Measurements from ENCODE around the gene CDK19.

Gene CDK19

GRCh38 chr6:110658631-110659211 lies 156.5 kb downstream of the CDK19 start:
- DNase-seq (ENCODE audit: low read depth): no peak

- no peak for DNase-seq (ENCODE audit: low read depth)
Measured at GRCh38 chr6:110656492-110656891, 158.8 kb downstream of the CDK19 start.

GRCh38 chr6:110655821-110656220 lies 159.4 kb downstream of the CDK19 start:
- DNase-seq (ENCODE audit: low read depth): no peak

- no peak for DNase-seq (ENCODE audit: low read depth)
Measured at GRCh38 chr6:110654096-110654820, 161.0 kb downstream of the CDK19 start.

- DNase-seq (ENCODE audit: low read depth): no peak
Measured at GRCh38 chr6:110653381-110653780, 161.9 kb downstream of the CDK19 start.

GRCh38 chr6:110652520-110652919 lies 162.7 kb downstream of the CDK19 start:
- no peak for DNase-seq (ENCODE audit: low read depth)

- DNase-seq (ENCODE audit: low read depth): no peak
Measured at GRCh38 chr6:110650755-110651154, 164.5 kb downstream of the CDK19 start.

GRCh38 chr6:110649704-110650103 lies 165.6 kb downstream of the CDK19 start:
- no peak for DNase-seq (ENCODE audit: low read depth)

- DNase-seq (ENCODE audit: low read depth): no peak
Measured at GRCh38 chr6:110646951-110647910, 168.0 kb downstream of the CDK19 start.

- DNase-seq (ENCODE audit: low read depth): no peak
Measured at GRCh38 chr6:110646419-110646698, 168.9 kb downstream of the CDK19 start.

GRCh38 chr6:110645685-110646418 lies 169.4 kb downstream of the CDK19 start:
- DNase-seq (ENCODE audit: low read depth): no peak

GRCh38 chr6:110643175-110643574 lies 172.1 kb downstream of the CDK19 start:
- no peak for DNase-seq (ENCODE audit: low read depth)

- DNase-seq (ENCODE audit: low read depth): no peak
Measured at GRCh38 chr6:110642711-110643110, 172.6 kb downstream of the CDK19 start.

GRCh38 chr6:110636781-110637180 lies 178.5 kb downstream of the CDK19 start:
- DNase-seq (ENCODE audit: low read depth): no peak

GRCh38 chr6:110635096-110635495 lies 180.2 kb downstream of the CDK19 start:
- no peak for DNase-seq (ENCODE audit: low read depth)

- DNase-seq (ENCODE audit: low read depth): no peak
Measured at GRCh38 chr6:110633731-110634213, 181.5 kb downstream of the CDK19 start.

- DNase-seq (ENCODE audit: low read depth): no peak
Measured at GRCh38 chr6:110629153-110629552, 186.1 kb downstream of the CDK19 start.

GRCh38 chr6:110628330-110628729 lies 186.9 kb downstream of the CDK19 start:
- no peak for DNase-seq (ENCODE audit: low read depth)

- no peak for DNase-seq (ENCODE audit: low read depth)
Measured at GRCh38 chr6:110626442-110626841, 188.8 kb downstream of the CDK19 start.

GRCh38 chr6:110625883-110626282 lies 189.4 kb downstream of the CDK19 start:
- DNase-seq (ENCODE audit: low read depth): no peak

- DNase-seq (ENCODE audit: low read depth): no peak
Measured at GRCh38 chr6:110622912-110623578, 192.2 kb downstream of the CDK19 start.

- no peak for DNase-seq (ENCODE audit: low read depth)
Measured at GRCh38 chr6:110621061-110621460, 194.2 kb downstream of the CDK19 start.

Data from activated T-helper 9 cell treated with anti-CD3 and anti-CD28 coated beads, Interleukin-2, amount 50 U/mL, for 16 hours (primary cell).